Stomach smooth muscle (tissue), 2 donors: ENCODE measurements around the gene PCSK6.

Source experiments
- H3K27ac ChIP-seq: one replicate; pipeline ENCODE4 v1.7.0; 2013; ENCODE audit warnings: mild to moderate bottlenecking, low read length, inconsistent platforms
- H3K27me3 ChIP-seq, 2 donors: one replicate each; pipeline ENCODE4 v1.7.0; 2013; ENCODE audit warnings: low read length in 2 of 2; ENCODE audit not compliant: insufficient read depth in 2 of 2, control insufficient read depth in 1 of 2
- H3K36me3 ChIP-seq, 2 donors: one replicate each; pipeline ENCODE4 v1.7.0; 2013; ENCODE audit warnings: low read length in 2 of 2; ENCODE audit not compliant: control insufficient read depth in 2 of 2, insufficient read depth in 2 of 2
- H3K4me1 ChIP-seq: one replicate; pipeline ENCODE4 v1.7.0; 2013; ENCODE audit warnings: low read length; ENCODE audit not compliant: control insufficient read depth, insufficient read depth
- H3K4me3 ChIP-seq, 2 donors: one replicate each; pipeline ENCODE4 v1.7.0; 2013; ENCODE audit warnings: low read length in 2 of 2
- H3K9ac ChIP-seq, 2 donors: one replicate each; pipeline ENCODE4 v1.7.0; 2013; ENCODE audit warnings: low read length in 2 of 2, mild to moderate bottlenecking in 1 of 2
- H3K9me3 ChIP-seq, 2 donors: one replicate each; pipeline ENCODE4 v1.7.0; 2013; ENCODE audit warnings: low read length in 2 of 2; ENCODE audit not compliant: control insufficient read depth in 2 of 2
- donor health status: healthy.
- donor health status: Pancreatic carcinoma.

The PCSK6 gene

DNA sequence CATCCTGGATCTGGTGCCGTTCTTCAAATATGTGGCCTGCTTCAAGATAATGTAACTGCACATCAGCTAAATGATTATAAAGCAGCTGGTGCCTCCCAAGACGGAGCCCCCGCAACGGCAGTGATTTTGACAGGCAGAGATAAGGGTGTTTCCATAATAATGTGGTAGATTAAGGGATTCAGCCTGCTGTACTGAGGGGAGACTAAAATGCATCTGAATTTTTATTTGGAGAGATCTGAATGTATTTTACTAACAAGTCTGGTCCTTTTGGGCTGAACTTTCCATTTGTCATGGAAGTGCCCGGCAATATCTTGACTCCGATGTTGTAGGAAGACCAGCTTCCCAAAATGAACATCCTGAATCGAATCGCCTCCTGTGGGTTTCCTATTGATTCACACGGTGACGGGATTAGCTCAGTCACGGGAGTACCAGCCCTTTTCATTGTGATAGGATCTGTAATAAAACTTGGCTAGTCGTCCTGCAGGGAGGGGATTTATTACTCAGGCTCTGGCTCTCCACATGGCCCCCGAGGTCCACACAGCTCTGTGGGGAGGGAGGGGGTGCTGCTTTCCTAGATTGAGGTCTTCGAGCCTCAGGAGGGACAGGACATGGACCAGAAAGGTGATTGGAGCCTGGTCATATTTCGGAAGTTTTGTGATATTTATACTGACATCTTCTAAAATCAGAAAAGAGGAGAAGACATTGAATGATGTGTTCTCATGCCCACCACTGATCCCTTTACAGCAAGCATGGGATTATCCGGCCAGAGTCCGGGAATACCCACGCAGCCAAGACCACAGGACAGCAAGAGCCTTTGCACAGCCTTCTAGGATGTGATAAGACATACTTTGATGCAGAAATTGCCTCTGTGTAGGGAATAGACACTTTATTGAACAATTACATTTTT is 2.5 kb upstream of the PCSK6 start:
- H3K4me3 ChIP-seq, result no peak overlapping the region
- peaks cover 3 to 13% of the 10 kb centered on the region in 2 donors for H3K27me3 ChIP-seq
- H3K9me3 ChIP-seq, result no peaks in the 10 kb centered on the region
- no peak overlapping the region for H3K9ac ChIP-seq
- no peaks in the 10 kb centered on the region for H3K36me3 ChIP-seq
- peaks cover 14% of the 10 kb centered on the region for H3K4me1 ChIP-seq
- H3K27ac ChIP-seq, result no peak overlapping the region

DNA sequence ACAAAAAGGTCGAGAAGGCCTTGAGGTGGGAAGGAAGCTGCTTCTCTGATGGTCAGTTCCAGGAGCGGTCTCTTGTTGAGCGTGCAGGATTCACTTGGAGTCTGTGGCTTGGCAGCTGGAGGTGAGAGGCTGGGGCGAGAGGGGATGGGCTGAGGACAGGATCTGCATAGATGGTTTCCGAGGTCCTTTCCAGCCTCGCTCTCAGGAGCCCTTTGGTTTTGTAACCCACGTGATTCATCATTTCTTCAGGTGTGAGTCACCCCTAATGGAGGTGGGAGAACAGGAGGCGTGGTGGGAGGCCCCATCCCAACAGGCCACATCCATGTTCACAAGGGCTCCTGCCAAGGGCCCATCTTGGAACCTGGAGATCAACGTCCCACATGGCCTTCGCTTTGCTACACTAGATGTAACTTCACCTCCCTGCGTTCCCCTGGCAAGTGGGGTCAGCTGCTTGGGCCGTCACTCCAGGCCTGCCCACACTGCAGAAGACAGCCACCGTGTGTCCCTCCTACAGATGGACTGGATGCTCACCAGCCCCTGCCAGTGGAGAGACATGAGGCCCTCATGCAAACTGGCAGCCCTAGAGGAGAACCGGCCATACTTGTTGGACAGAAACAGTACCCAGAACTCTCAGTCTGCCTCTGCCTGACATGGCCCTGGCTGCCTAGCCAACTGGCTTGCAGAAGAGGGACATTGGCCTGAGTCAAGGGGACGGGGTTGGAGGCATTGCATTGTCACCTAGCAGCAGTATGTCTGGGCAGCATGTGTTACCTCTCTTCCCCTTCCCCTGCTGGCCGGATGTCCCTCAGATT is 1.6 kb upstream of the PCSK6 start:
- H3K27me3 ChIP-seq, result peaks cover under 1 to 9% of the 10 kb centered on the region in 2 donors
- no peak overlapping the region for H3K27ac ChIP-seq
- H3K4me3 ChIP-seq, result no peak overlapping the region
- peaks cover 10% of the 10 kb centered on the region for H3K4me1 ChIP-seq
- H3K36me3 ChIP-seq, result no peaks in the 10 kb centered on the region
- no peak overlapping the region for H3K9ac ChIP-seq
- no peaks in the 10 kb centered on the region for H3K9me3 ChIP-seq

DNA sequence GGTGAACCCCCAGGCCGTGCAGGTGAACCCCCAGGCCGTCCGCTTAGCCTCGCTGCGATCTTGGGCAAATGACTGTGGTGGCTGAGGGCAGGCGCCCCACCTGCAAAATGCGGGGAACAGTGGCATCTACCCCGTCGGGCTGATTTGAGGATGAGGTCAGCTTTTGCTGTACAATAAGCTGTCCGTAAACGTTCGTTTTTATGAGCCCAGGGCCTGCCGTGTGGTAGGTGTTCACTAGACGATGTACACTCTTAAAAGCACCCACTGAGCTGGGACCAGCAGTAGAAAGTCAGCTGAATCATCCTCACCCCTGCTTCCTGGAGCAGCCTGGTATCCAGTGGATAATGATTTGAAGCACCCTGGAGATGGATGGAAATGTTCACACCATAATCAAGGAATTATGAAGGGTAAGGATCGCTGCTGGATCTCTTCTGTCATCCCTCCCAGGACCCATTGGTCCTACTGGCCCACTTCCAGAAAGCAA is 943 bp upstream of the PCSK6 start:
- H3K27me3 ChIP-seq, result peaks cover 0 to 5% of the 10 kb centered on the region in 2 donors
- peaks cover 9% of the 10 kb centered on the region for H3K4me1 ChIP-seq
- no peak overlapping the region for H3K4me3 ChIP-seq
- no peak overlapping the region for H3K9ac ChIP-seq
- H3K27ac ChIP-seq, result no peak overlapping the region
- no peaks in the 10 kb centered on the region for H3K9me3 ChIP-seq
- no peaks in the 10 kb centered on the region for H3K36me3 ChIP-seq

DNA sequence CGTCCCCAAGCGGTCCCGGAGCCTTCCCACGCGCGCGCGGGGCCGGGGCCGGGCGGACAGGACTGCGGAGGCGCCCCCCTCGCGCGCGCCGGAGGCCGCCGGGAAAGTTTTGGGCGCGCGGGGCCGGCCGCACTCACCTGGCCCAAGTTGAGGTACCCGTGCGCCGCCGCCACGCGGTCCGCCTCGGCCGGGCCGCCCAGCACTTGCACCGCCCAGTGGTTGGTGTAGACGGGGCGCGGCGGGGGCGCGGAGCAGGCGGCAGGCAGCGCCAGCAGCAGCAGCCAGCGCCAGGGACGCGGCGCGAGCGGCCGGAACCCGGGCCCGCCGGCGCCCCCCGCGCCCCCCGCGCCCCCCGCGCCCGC is 289 bp downstream of the PCSK6 start:
- Histone ChIP-seq H3K9ac (no peak overlapping the region), H3K27me3 (peaks cover 0 to 5% of the 10 kb centered on the region in 2 donors), H3K27ac (no peak overlapping the region), H3K4me3 (peak overlapping the region in 1 of 2 donors; percentile 44), H3K9me3 (no peaks in the 10 kb centered on the region), H3K4me1 (peaks cover 9% of the 10 kb centered on the region), H3K36me3 (no peaks in the 10 kb centered on the region)

DNA sequence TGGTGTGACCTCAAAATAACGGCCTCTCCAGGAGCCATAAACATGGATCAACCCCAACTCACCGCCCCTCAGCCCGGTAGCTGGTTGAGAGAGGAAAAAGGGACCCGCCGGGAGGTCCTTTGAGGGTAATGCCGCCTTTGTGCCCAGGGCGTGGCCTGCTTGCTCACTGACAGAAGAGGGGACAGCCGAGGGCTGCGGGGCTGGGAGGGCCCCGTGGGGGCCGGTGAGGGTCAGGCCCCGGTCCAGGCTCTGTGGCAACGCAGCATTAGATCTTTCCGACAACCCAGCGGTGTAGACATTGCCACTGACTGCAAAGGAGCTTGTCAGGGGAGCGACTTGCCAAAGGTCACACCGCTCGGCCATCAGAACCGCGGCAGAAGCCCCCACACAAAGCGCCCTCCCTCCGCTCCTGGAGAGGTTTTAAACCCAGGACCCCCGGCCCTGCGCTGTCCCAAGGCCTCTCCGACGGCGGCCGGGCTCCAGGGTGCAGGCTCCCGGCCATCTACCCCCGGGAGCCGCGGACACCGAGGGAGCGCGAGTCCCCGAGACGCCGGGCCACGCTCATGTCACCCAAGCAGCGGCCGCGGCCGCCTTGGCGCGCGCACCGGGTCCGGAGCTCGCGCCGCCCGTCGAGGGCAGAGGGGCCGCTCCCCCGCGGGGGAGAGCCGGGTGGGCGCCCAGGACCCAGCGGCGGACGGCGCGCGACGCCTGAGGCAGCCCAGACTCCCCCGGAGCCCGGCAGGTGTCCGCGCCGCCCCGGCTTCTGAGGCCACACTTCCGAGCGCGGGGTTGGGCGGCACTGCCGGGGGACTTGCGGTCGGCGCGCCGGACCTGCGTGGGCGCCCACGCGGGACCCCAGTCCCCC is 975 bp downstream of the PCSK6 start:
- Histone ChIP-seq H3K9ac (no peak overlapping the region), H3K27ac (no peak overlapping the region)

DNA sequence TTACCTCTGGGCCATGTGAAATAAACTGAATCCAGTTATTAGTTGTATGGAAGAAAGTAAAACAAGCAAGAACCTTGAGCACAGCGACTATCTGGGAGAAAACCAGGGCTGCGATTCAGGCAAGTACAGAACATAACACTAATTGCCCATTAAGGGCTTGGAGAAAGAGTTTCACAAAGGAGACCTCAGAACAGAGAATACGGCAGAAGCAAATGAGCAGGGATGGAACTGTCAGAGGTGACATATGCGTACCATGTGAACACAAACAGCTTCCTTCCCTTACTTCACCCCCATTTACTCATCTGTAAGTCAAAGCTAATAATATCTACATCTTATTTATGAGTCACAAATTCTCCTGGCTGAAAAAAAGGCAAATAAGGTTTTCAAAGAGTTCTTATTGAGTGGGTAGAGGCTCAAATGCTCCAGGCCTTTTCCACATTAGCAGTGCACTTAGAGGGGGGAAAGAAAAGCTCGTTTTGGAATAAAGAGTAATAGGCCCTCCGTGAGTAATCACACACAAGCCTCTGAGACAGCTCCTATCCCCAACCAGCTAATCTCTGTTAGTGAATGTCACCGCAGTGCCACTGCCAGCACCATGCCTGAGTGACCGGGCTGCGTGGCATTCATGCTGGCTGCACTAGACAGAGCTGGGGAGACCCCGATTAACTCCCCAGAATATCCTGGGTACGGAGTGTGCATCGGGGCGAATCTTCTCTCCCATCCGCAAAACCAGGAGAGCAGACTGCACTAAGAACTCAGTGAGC is 2.6 kb downstream of the PCSK6 start:
- no peak overlapping the region for H3K4me3 ChIP-seq

More for the DNA sequence above, 975 bp downstream of the PCSK6 start:
- no peaks in the 10 kb centered on the region for H3K36me3 ChIP-seq
- H3K4me1 ChIP-seq, result peaks cover 9% of the 10 kb centered on the region
- H3K9me3 ChIP-seq, result no peaks in the 10 kb centered on the region
- peaks cover 0 to 5% of the 10 kb centered on the region in 2 donors for H3K27me3 ChIP-seq
- peak overlapping the region in 1 of 2 donors; percentile 49 for H3K4me3 ChIP-seq

DNA sequence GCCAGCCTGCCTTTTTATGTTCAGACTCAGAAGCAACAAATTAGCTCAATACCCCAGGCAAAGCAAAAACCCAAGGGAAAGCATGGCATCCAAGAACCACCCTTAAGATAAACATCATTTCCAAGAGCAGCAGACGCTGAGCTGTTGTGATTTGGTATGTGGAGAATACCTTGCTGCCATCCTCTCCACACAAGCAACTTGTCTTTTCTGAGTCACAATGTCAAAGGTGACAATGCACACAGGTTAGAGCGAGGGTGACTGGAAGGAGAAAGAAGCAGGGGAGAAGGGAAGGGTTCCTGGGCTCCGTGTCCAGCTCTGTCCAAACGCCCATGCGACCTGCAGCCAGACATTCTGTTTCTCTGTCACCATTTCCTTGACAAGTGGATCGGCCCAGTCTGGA is 6.0 kb downstream of the PCSK6 start:
- no peak overlapping the region for H3K4me3 ChIP-seq
- H3K27ac ChIP-seq, result no peak overlapping the region
- H3K9me3 ChIP-seq, result no peaks in the 10 kb centered on the region
- peaks cover 3% of the 10 kb centered on the region for H3K4me1 ChIP-seq
- H3K9ac ChIP-seq, result no peak overlapping the region
- H3K36me3 ChIP-seq, result no peaks in the 10 kb centered on the region
- H3K27me3 ChIP-seq, result peaks cover 0 to 3% of the 10 kb centered on the region in 2 donors

More for the DNA sequence above, 2.6 kb downstream of the PCSK6 start:
- Histone ChIP-seq H3K4me1 (peaks cover 9% of the 10 kb centered on the region), H3K27ac (no peak overlapping the region), H3K27me3 (peaks cover 0 to 5% of the 10 kb centered on the region in 2 donors), H3K36me3 (no peaks in the 10 kb centered on the region), H3K9me3 (no peaks in the 10 kb centered on the region), H3K9ac (no peak overlapping the region)

DNA sequence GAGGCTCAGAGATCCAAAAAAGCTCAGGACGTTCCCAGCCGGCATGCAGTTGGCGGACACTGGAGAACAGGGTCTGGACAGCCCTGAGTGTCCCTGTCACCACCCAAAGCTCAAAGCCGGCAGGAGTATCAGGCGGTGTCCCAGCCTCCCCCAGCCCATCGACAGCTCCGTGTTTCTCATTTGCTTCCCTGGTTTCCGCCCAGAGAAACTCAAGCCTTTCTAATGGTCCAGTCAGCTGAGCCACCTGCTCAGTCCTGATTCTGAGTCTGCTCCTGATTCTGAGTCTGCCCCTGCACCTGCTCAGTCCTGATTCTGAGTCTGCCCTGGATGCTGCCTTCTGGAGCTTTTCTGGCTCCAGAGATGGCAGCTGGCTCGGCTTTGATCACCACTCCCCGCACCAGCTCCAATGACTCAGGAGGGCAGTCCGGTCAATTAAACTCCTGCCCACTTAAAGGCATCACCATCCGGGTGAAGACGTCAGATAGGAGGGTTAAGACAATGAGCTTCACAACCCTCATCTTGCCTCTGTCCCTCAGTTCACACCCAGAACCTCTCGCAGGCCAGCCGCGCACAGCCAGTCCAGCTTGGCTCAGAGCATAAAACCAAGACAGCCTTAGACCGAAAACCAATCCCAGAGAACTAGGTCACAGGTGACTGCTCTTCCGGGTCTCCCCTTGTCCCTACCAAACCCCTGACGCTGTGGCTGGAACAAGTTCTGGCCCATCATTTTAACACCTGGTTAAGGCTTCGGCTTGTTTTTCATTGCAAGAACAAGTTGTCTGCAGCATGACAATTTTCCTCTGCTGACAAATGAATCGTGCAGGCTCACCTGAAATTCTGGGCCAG is 6.8 kb downstream of the PCSK6 start:
- Histone ChIP-seq H3K9ac (no peak overlapping the region), H3K4me3 (no peak overlapping the region), H3K4me1 (no peaks in the 10 kb centered on the region), H3K9me3 (no peaks in the 10 kb centered on the region), H3K27ac (no peak overlapping the region), H3K36me3 (no peaks in the 10 kb centered on the region), H3K27me3 (no peaks in the 10 kb centered on the region)

DNA sequence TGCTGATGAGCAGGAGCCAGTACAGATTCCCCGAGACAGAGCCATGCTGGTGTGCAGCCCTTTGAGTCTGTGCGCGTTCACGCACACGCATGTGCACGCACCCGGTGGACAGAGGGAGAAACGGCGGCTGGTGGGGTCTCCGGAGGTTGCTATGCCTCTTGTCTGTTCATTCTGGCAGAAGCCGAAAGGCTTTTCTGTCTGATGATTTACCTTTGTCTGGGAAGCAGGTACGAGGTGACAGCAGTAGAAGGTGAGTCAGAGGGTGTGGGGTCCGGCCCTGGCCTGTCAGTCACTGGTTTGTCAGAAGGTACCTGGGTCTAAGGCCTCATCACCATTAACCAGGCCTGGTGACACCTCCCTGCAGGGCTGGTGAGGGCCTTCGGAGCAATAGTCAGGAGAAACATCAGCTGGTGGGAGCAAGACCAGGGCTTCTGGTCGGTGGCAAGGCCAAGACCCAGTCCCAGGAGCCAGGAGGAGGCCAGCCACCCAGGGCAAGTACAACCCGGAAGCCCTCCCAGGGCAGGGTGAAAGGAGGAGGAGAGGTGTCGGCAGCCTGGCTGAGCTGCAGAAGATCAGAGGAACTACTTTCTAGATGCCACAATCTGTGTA is 7.5 kb downstream of the PCSK6 start:
- H3K4me3 ChIP-seq, result no peak overlapping the region
- no peak overlapping the region for H3K27ac ChIP-seq
- no peaks in the 10 kb centered on the region for H3K36me3 ChIP-seq
- H3K4me1 ChIP-seq, result no peaks in the 10 kb centered on the region
- no peaks in the 10 kb centered on the region for H3K9me3 ChIP-seq
- H3K9ac ChIP-seq, result no peak overlapping the region
- no peaks in the 10 kb centered on the region for H3K27me3 ChIP-seq
